Measurements from ENCODE around the gene COL7A1.

COL7A1 gene

DNA sequence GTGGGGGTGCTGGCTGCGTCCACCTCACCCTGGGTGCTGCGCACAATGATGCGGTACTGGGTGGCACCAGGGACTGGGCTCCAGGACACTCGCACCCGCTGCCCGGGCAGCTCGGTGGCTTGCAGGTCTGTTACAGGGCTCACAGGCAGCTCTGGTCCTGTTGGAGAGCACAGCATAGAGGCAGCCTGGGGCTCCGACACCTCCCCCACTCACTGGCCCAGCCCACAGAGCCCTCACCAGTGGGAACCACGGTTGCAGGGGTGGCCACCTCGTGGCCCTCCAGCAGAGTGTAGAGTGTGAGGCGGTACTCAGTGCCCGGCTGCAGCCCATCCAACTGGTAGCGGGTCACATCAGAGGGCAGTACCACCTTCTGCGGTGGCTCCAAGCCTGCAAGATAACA, 3.7 kb downstream of the COL7A1 start:
- TF ChIP-seq EZH2 (IDR thresholded peaks at IDR 0.05) (no peak), POLR2AphosphoS5 (IDR thresholded peaks at IDR 0.05; ENCODE audit: borderline replicate concordance, low read depth, low read length) (no peak), FOXP2 (optimal IDR thresholded peaks at IDR 0.05; ENCODE audit: control extremely low read depth, extremely low read length, insufficient read depth) (no peak)
- no peak overlapping the region for H3K4me3 ChIP-seq
- DNase-seq (ENCODE audit: low read depth, low spot score) = no peak
- H3K27ac ChIP-seq = no peak overlapping the region
- no peak overlapping the region for H3K9ac ChIP-seq (ENCODE audit: insufficient read length)
- H3K9me3 ChIP-seq (ENCODE audit: low read depth, low read length) = no peaks in the 10 kb centered on the region
- H3K36me3 ChIP-seq (ENCODE audit: insufficient read depth, low read length) = no peaks in the 10 kb centered on the region

GRCh38 chr3:48588230-48588629, 6.9 kb downstream of the COL7A1 start:
- no peak for DNase-seq (ENCODE audit: low read depth, low spot score)
- Histone ChIP-seq H3K4me3 (no peak overlapping the region), H3K9me3 (ENCODE audit: low read depth, low read length) (no peaks in the 10 kb centered on the region), H3K27ac (no peak overlapping the region), H3K9ac (ENCODE audit: insufficient read length) (no peak overlapping the region), H3K36me3 (ENCODE audit: insufficient read depth, low read length) (no peaks in the 10 kb centered on the region)
- no peak for TF ChIP-seq EZH2 (IDR thresholded peaks at IDR 0.05)
- TF ChIP-seq FOXP2 (optimal IDR thresholded peaks at IDR 0.05; ENCODE audit: control extremely low read depth, extremely low read length, insufficient read depth) = no peak
- no peak for TF ChIP-seq POLR2AphosphoS5 (IDR thresholded peaks at IDR 0.05; ENCODE audit: borderline replicate concordance, low read depth, low read length)

DNA sequence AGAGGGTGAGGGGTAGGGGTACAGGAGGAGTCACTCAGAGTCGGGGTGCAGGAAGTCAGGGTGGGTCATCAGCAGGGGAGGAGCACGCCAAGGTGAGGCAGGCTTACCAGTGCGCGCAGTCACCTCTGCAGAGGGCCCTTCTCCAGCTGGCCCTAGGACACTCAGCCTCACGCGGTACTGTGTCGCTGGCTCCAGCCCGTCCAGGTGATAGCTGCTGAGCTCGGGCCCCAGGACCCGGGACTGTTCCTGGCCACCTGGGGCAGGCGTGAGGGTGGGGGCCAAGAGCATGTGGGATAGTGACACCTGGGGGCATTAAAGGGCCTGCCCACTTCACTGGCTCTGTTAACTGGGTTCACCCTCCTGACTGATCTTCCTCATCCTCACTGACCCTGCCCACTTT, 7.4 kb downstream of the COL7A1 start:
- Histone ChIP-seq H3K27ac (no peak overlapping the region), H3K9ac (ENCODE audit: insufficient read length) (no peak overlapping the region), H3K9me3 (ENCODE audit: low read depth, low read length) (no peaks in the 10 kb centered on the region), H3K36me3 (ENCODE audit: insufficient read depth, low read length) (no peaks in the 10 kb centered on the region), H3K4me3 (no peak overlapping the region)
- TF ChIP-seq FOXP2 (optimal IDR thresholded peaks at IDR 0.05; ENCODE audit: control extremely low read depth, extremely low read length, insufficient read depth) (no peak), POLR2AphosphoS5 (IDR thresholded peaks at IDR 0.05; ENCODE audit: borderline replicate concordance, low read depth, low read length) (no peak), EZH2 (IDR thresholded peaks at IDR 0.05) (no peak)
- no peak for DNase-seq (ENCODE audit: low read depth, low spot score)

- H3K36me3 ChIP-seq (ENCODE audit: insufficient read depth, low read length) = no peaks in the 10 kb centered on the region
- DNase-seq (ENCODE audit: low read depth, low spot score) = no peak
- H3K9ac ChIP-seq (ENCODE audit: insufficient read length) = no peak overlapping the region
- H3K4me3 ChIP-seq = no peak overlapping the region
- H3K9me3 ChIP-seq (ENCODE audit: low read depth, low read length) = no peaks in the 10 kb centered on the region
- no peak overlapping the region for H3K27ac ChIP-seq
- TF ChIP-seq POLR2AphosphoS5 (IDR thresholded peaks at IDR 0.05; ENCODE audit: borderline replicate concordance, low read depth, low read length) (no peak), FOXP2 (optimal IDR thresholded peaks at IDR 0.05; ENCODE audit: control extremely low read depth, extremely low read length, insufficient read depth) (no peak), EZH2 (IDR thresholded peaks at IDR 0.05) (no peak)
These were observed 9.7 kb downstream of the COL7A1 start for GRCh38 chr3:48585411-48585810.

- H3K4me3 ChIP-seq = no peak overlapping the region
- H3K36me3 ChIP-seq (ENCODE audit: insufficient read depth, low read length) = no peaks in the 10 kb centered on the region
- no peak overlapping the region for H3K27ac ChIP-seq
- no peak for DNase-seq (ENCODE audit: low read depth, low spot score)
- H3K9me3 ChIP-seq (ENCODE audit: low read depth, low read length) = no peaks in the 10 kb centered on the region
- no peak overlapping the region for H3K9ac ChIP-seq (ENCODE audit: insufficient read length)
- no peak for TF ChIP-seq EZH2 (IDR thresholded peaks at IDR 0.05)
These were observed 10.3 kb downstream of the COL7A1 start for GRCh38 chr3:48584836-48585235.

- no peaks in the 10 kb centered on the region for H3K9me3 ChIP-seq (ENCODE audit: low read depth, low read length)
- TF ChIP-seq POLR2AphosphoS5 (IDR thresholded peaks at IDR 0.05; ENCODE audit: borderline replicate concordance, low read depth, low read length) (no peak), FOXP2 (optimal IDR thresholded peaks at IDR 0.05; ENCODE audit: control extremely low read depth, extremely low read length, insufficient read depth) (no peak), EZH2 (IDR thresholded peaks at IDR 0.05) (no peak)
- H3K27ac ChIP-seq = no peak overlapping the region
- H3K4me3 ChIP-seq = no peak overlapping the region
- no peak for DNase-seq (ENCODE audit: low read depth, low spot score)
- H3K9ac ChIP-seq (ENCODE audit: insufficient read length) = no peak overlapping the region
- no peaks in the 10 kb centered on the region for H3K36me3 ChIP-seq (ENCODE audit: insufficient read depth, low read length)
These were observed 13.3 kb downstream of the COL7A1 start for GRCh38 chr3:48581621-48582481.

GRCh38 chr3:48576647-48577046, 18.5 kb downstream of the COL7A1 start:
- no peak for TF ChIP-seq FOXP2 (optimal IDR thresholded peaks at IDR 0.05; ENCODE audit: control extremely low read depth, extremely low read length, insufficient read depth)
- TF ChIP-seq POLR2AphosphoS5 (IDR thresholded peaks at IDR 0.05; ENCODE audit: borderline replicate concordance, low read depth, low read length) = no peak
- TF ChIP-seq EZH2 (IDR thresholded peaks at IDR 0.05) = no peak
- H3K36me3 ChIP-seq (ENCODE audit: insufficient read depth, low read length) = no peaks in the 10 kb centered on the region

GRCh38 chr3:48575366-48575765, 19.8 kb downstream of the COL7A1 start:
- Histone ChIP-seq H3K27ac (no peak overlapping the region), H3K9me3 (ENCODE audit: low read depth, low read length) (no peaks in the 10 kb centered on the region), H3K4me3 (no peak overlapping the region), H3K9ac (ENCODE audit: insufficient read length) (no peak overlapping the region), H3K36me3 (ENCODE audit: insufficient read depth, low read length) (no peaks in the 10 kb centered on the region)
- TF ChIP-seq EZH2 (IDR thresholded peaks at IDR 0.05) = no peak
- no peak for TF ChIP-seq POLR2AphosphoS5 (IDR thresholded peaks at IDR 0.05; ENCODE audit: borderline replicate concordance, low read depth, low read length)
- TF ChIP-seq FOXP2 (optimal IDR thresholded peaks at IDR 0.05; ENCODE audit: control extremely low read depth, extremely low read length, insufficient read depth) = no peak
- no peak for DNase-seq (ENCODE audit: low read depth, low spot score)

More at GRCh38 chr3:48576647-48577046, 18.5 kb downstream of the COL7A1 start:
- H3K27ac ChIP-seq = no peak overlapping the region
- no peaks in the 10 kb centered on the region for H3K9me3 ChIP-seq (ENCODE audit: low read depth, low read length)
- no peak overlapping the region for H3K4me3 ChIP-seq
- no peak overlapping the region for H3K9ac ChIP-seq (ENCODE audit: insufficient read length)
- DNase-seq (ENCODE audit: low read depth, low spot score) = no peak

Measured in SK-N-MC (cell line).